Measurements from ENCODE around the gene ADORA1. TPM values are rescaled to one million over a fixed set of nuclear protein-coding genes. Genes with fewer than 3 reads are reported as not detected.

Gene ADORA1
- total and polyA plus RNA-seq, 2 experiments from 2014 or later = 8.5 to 22.2 TPM

- no peak overlapping the region for H3K27ac ChIP-seq
- TF ChIP-seq, protein P1, sequence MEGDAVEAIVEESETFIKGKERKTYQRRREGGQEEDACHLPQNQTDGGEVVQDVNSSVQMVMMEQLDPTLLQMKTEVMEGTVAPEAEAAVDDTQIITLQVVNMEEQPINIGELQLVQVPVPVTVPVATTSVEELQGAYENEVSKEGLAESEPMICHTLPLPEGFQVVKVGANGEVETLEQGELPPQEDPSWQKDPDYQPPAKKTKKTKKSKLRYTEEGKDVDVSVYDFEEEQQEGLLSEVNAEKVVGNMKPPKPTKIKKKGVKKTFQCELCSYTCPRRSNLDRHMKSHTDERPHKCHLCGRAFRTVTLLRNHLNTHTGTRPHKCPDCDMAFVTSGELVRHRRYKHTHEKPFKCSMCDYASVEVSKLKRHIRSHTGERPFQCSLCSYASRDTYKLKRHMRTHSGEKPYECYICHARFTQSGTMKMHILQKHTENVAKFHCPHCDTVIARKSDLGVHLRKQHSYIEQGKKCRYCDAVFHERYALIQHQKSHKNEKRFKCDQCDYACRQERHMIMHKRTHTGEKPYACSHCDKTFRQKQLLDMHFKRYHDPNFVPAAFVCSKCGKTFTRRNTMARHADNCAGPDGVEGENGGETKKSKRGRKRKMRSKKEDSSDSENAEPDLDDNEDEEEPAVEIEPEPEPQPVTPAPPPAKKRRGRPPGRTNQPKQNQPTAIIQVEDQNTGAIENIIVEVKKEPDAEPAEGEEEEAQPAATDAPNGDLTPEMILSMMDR (IDR thresholded peaks at IDR 0.05; ENCODE audit: low read depth, low read length) = no peak
- H3K27me3 ChIP-seq = no peaks in the 10 kb centered on the region
- no peaks in the 10 kb centered on the region for H3K36me3 ChIP-seq
- no peak overlapping the region for H3K4me3 ChIP-seq
- H3K9me3 ChIP-seq (ENCODE audit: low read depth) = no peaks in the 10 kb centered on the region
- no peak for DNase-seq (ENCODE audit: low read depth in 1 of 2, low spot score in 1 of 2)
- H3K4me1 ChIP-seq (ENCODE audit: low read depth) = peaks cover 21% of the 10 kb centered on the region
These were observed 45.6 kb downstream of the ADORA1 start for GRCh38 chr1:203173011-203173555.

DNA sequence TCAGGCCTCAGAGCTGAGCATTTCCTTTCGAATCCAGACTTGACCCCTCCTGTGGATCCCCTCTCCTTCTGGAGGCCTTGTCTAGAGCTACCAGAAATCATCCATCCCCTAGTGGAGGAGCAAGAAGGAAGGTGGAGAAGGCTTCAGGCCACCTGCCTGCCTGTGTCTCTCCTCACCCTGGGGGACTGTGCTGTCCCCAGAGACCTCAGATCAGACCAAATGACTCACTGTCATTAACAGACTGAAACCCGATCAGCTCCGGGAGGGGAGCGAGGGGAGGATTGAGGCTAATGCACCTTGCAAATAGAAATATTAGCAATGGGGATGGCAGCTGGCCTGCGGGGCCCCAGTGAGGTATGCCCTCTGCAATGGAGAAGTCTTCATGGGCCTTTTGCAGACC lies 46.0 kb downstream of the ADORA1 start:
- DNase-seq (ENCODE audit: low read depth in 1 of 2, low spot score in 1 of 2) = no peak
- peaks cover 21% of the 10 kb centered on the region for H3K4me1 ChIP-seq (ENCODE audit: low read depth)

DNA sequence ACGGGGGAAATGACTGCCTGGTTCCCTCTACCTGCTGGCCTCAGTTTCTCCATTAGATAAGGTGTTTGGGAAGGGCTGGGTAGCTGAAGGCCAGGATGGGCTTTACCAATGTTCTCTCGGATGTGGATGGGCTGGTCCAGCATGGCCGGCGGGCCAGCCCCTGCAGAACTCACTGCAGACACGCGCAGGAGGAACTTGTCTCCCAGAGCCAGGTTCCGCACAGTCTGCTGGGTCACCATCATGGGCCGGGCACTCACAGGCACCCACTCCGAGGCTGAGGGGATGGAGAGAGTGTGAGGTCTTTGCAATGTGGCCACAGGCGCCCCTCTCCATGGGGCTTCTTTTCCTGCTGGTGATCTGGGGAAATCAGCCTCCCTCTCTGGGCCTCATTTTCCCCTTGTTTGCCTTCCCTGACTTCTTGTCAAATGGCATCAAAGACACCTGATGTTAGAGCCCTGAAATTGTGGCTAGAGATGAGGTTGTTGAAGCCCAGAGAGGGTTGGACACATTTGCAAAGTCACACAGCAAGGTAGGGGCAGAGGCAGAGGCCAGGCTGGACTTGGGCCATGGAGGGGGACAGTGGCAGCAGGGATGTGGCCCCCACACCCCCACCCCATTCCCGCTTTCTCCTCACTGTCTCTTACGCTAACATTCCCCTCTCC lies 46.9 kb downstream of the ADORA1 start:
- no peak overlapping the region for H3K4me3 ChIP-seq

More for the DNA sequence above, 46.0 kb downstream of the ADORA1 start:
- TF ChIP-seq, protein P1 (IDR thresholded peaks at IDR 0.05; ENCODE audit: low read depth, low read length) = no peak
- H3K4me3 ChIP-seq = no peak overlapping the region
- no peaks in the 10 kb centered on the region for H3K9me3 ChIP-seq (ENCODE audit: low read depth)
- H3K27me3 ChIP-seq = no peaks in the 10 kb centered on the region
- H3K27ac ChIP-seq = no peak overlapping the region
- no peaks in the 10 kb centered on the region for H3K36me3 ChIP-seq

GRCh38 chr1:203175237-203175826 lies 47.8 kb downstream of the ADORA1 start, which contains the start of gene MYBPH:
Gene MYBPH (minus strand): TSS chr1:203175826. CDS start chr1:203175755, 71 bp downstream.
- no peak for DNase-seq (ENCODE audit: low read depth in 1 of 2, low spot score in 1 of 2)
- Histone ChIP-seq H3K4me1 (ENCODE audit: low read depth) (peaks cover 21% of the 10 kb centered on the region), H3K9me3 (ENCODE audit: low read depth) (no peaks in the 10 kb centered on the region), H3K36me3 (no peaks in the 10 kb centered on the region), H3K27me3 (no peaks in the 10 kb centered on the region), H3K27ac (no peak within 1 kb of the TSS), H3K4me3 (no peak within 1 kb of the TSS)
- TF ChIP-seq, protein P1 (IDR thresholded peaks at IDR 0.05; ENCODE audit: low read depth, low read length) = no peak

More for the DNA sequence above, 46.9 kb downstream of the ADORA1 start:
- Histone ChIP-seq H3K36me3 (no peaks in the 10 kb centered on the region), H3K27ac (no peak overlapping the region), H3K4me1 (ENCODE audit: low read depth) (peaks cover 21% of the 10 kb centered on the region), H3K27me3 (no peaks in the 10 kb centered on the region), H3K9me3 (ENCODE audit: low read depth) (no peaks in the 10 kb centered on the region)
- DNase-seq (ENCODE audit: low read depth in 1 of 2, low spot score in 1 of 2) = no peak
- TF ChIP-seq, protein P1 (IDR thresholded peaks at IDR 0.05; ENCODE audit: low read depth, low read length) = no peak

- DNase-seq (ENCODE audit: low read depth in 1 of 2, low spot score in 1 of 2) = no peak
- Histone ChIP-seq H3K36me3 (no peaks in the 10 kb centered on the region), H3K4me1 (ENCODE audit: low read depth) (peaks cover 21% of the 10 kb centered on the region), H3K4me3 (no peak overlapping the region), H3K9me3 (ENCODE audit: low read depth) (no peaks in the 10 kb centered on the region), H3K27ac (no peak overlapping the region), H3K27me3 (no peaks in the 10 kb centered on the region)
- TF ChIP-seq, protein P1 (IDR thresholded peaks at IDR 0.05; ENCODE audit: low read depth, low read length) = no peak
These were observed 48.3 kb downstream of the ADORA1 start for GRCh38 chr1:203175827-203176241.

Measured in cardiac muscle cell (in vitro differentiated cells and primary cell).